CD14-positive monocyte (primary cell): ENCODE data around the gene CALM1. TPM values are rescaled to one million over a fixed set of nuclear protein-coding genes. Genes with fewer than 3 reads are reported as not detected.

Source experiments
- DNase-seq, 3 donors: peaks; one replicate each; pipeline ENCODE4 v3.0.0-alpha.2; 2011 to 2022
- H2AFZ ChIP-seq: 2 replicates; pipeline ENCODE4 v1.6.0; 2012; ENCODE audit warnings: mild to moderate bottlenecking, low read depth, low read length, inconsistent platforms; ENCODE audit not compliant: insufficient read depth, poor library complexity, severe bottlenecking
- H3K27ac ChIP-seq, 2 donors: 1 replicate in 1 of 2; 2 replicates in 1 of 2; pipeline ENCODE4 v1.5.1; 2012 to 2013; ENCODE audit warnings: low read length in 2 of 2, control low read depth in 1 of 2, inconsistent platforms in 1 of 2, low read depth in 1 of 2, mild to moderate bottlenecking in 1 of 2
- H3K27me3 ChIP-seq, 2 donors: one replicate each; pipeline versions ENCODE4 v1.6.0 to v1.6.1; 2011 to 2013; ENCODE audit warnings: low read length in 2 of 2; ENCODE audit not compliant: control insufficient read depth in 2 of 2, insufficient read depth in 2 of 2
- H3K36me3 ChIP-seq, 2 donors: replicated peaks in 1 of 2; 1 replicate in 1 of 2; 2 replicates in 1 of 2; pipeline versions ENCODE4 v1.5.1 to v1.6.1; 2012 to 2013; ENCODE audit warnings: low read length in 2 of 2, control low read depth in 1 of 2, inconsistent platforms in 1 of 2, mild to moderate bottlenecking in 1 of 2; ENCODE audit not compliant: insufficient read depth in 2 of 2, control insufficient read depth in 1 of 2
- H3K4me1 ChIP-seq, 2 donors: 1 replicate in 1 of 2; 2 replicates in 1 of 2; pipeline versions ENCODE4 v1.5.1 to v1.6.1; 2012 to 2013; ENCODE audit warnings: low read length in 2 of 2, control low read depth in 1 of 2, inconsistent platforms in 1 of 2, mild to moderate bottlenecking in 1 of 2, moderate library complexity in 1 of 2; ENCODE audit not compliant: insufficient read depth in 2 of 2, control insufficient read depth in 1 of 2
- H3K4me2 ChIP-seq: replicated peaks from 2 replicates; pipeline ENCODE3; 2012; ENCODE audit warnings: low read length, moderate library complexity, mild to moderate bottlenecking; ENCODE audit not compliant: poor library complexity, severe bottlenecking; ENCODE audit errors: extremely low read depth
- H3K4me3 ChIP-seq, 3 experiments: fragments of 200-600 bp in 1 of 3; sonication (generic) in 1 of 3; replicated peaks in 1 of 3; 1 replicate in 2 of 3; 2 replicates in 1 of 3; pipeline ENCODE4 v1.5.1; 2011 to 2013; ENCODE audit warnings: low read length in 3 of 3, mild to moderate bottlenecking in 3 of 3, control low read depth in 2 of 3, low read depth in 2 of 3, inconsistent platforms in 1 of 3, moderate library complexity in 1 of 3
- H3K79me2 ChIP-seq: 2 replicates; pipeline ENCODE4 v1.6.0; 2012; ENCODE audit warnings: mild to moderate bottlenecking, control low read depth, inconsistent platforms, low read length, moderate library complexity; ENCODE audit not compliant: insufficient read depth
- H3K9ac ChIP-seq: 2 replicates; pipeline ENCODE4 v1.6.0; 2017; ENCODE audit warnings: low read length, mild to moderate bottlenecking; ENCODE audit not compliant: insufficient read depth, poor library complexity, severe bottlenecking
- H3K9me3 ChIP-seq, 2 donors: replicated peaks in 1 of 2; 1 replicate in 1 of 2; 2 replicates in 1 of 2; pipeline versions ENCODE4 v1.5.1 to v1.6.1; 2012 to 2013; ENCODE audit warnings: low read length in 2 of 2, control low read depth in 1 of 2; ENCODE audit not compliant: control insufficient read depth in 1 of 2, insufficient read depth in 1 of 2
- H4K20me1 ChIP-seq: 2 replicates; pipeline ENCODE4 v1.6.0; 2012; ENCODE audit warnings: mild to moderate bottlenecking, low read length, control low read depth, moderate library complexity; ENCODE audit not compliant: insufficient read depth
- H3K27ac Mint-ChIP-seq, 7 donors: one replicate each; pipeline ENCODE4 v1.8.0; 2020; ENCODE audit warnings: mild to moderate bottlenecking in 7 of 7, mixed read lengths in 7 of 7, moderate library complexity in 6 of 7, inconsistent platforms in 2 of 7
- H3K27me3 Mint-ChIP-seq, 3 donors: one replicate each; pipeline ENCODE4 v1.8.0; 2021 to 2022; ENCODE audit warnings: low read depth in 3 of 3, mild to moderate bottlenecking in 3 of 3, mixed read lengths in 3 of 3, moderate library complexity in 3 of 3, inconsistent platforms in 1 of 3
- H3K36me3 Mint-ChIP-seq, 2 donors: one replicate each; pipeline ENCODE4 v1.8.0; 2020; ENCODE audit warnings: mixed read lengths in 2 of 2, inconsistent platforms in 1 of 2, mild to moderate bottlenecking in 1 of 2
- H3K4me1 Mint-ChIP-seq: one replicate; pipeline ENCODE4 v1.8.0; 2020; ENCODE audit warnings: mild to moderate bottlenecking, mixed read lengths
- H3K4me3 Mint-ChIP-seq, 2 donors: one replicate each; pipeline ENCODE4 v1.8.0; 2020; ENCODE audit warnings: mild to moderate bottlenecking in 2 of 2, mixed read lengths in 2 of 2, moderate library complexity in 1 of 2
- H3K9me3 Mint-ChIP-seq, 7 donors: one replicate each; pipeline ENCODE4 v1.8.0; 2020 to 2022; ENCODE audit warnings: mixed read lengths in 7 of 7, mild to moderate bottlenecking in 6 of 7, moderate library complexity in 6 of 7, inconsistent platforms in 2 of 7
- CTCF ChIP-seq: fragments of 200-600 bp; IDR thresholded peaks from one replicate; pipeline ENCODE4 v1.8.0; 2022; ENCODE audit warnings: antibody characterized with exemption, mild to moderate bottlenecking
- WGBS: methylation state at CpG from one replicate; pipeline ENCODE4 v1.1.5; 2013; ENCODE audit warnings: missing lambda C conversion rate; ENCODE audit not compliant: insufficient coverage; 5-methylcytosine and 5-hydroxymethylcytosine counted together
- intact Hi-C, 2 donors: fragments of 100-400 bp; cut with micrococcal nuclease; formaldehyde crosslinking; loops; one replicate each; pipeline versions ENCODE4 v1.15.0 to v1.15.1; 2023
- polyA plus RNA-seq, 3 donors: library from polyadenylated mRNA; depleted of rRNA in 1 of 3; unstranded in 2 of 3; stranded (reverse) in 1 of 3; fragments of 300-500 nt in 2 of 3; fragments of >200 nt in 1 of 3; fragmentation: Illumina TruSeq in 2 of 3; gene quantifications; 1 replicate in 2 of 3; 2 replicates in 1 of 3; pipeline ENCODE4 v1.2.3, GENCODE V29; 2012 to 2021

Gene CALM1
- polyA plus RNA-seq, 3 donors = 277 to 912 (median 906) TPM

- Histone ChIP-seq H3K79me2 (no peaks in the 10 kb centered on the region), H4K20me1 (no peaks in the 10 kb centered on the region), H3K27ac (no peak overlapping the region), H3K4me2 (no peak overlapping the region), H3K27me3 (no peaks in the 10 kb centered on the region), H2AFZ (no peak overlapping the region), H3K9ac (no peak overlapping the region), H3K9me3 (no peaks in the 10 kb centered on the region), H3K4me1 (no peaks in the 10 kb centered on the region), H3K36me3 (no peaks in the 10 kb centered on the region), H3K4me3 (no peak overlapping the region)
- no peaks in the 10 kb centered on the region for H3K36me3 Mint-ChIP-seq
- no peak for TF ChIP-seq CTCF
- peaks cover 0 to 3% (median 0%) of the 10 kb centered on the region in 7 donors for H3K9me3 Mint-ChIP-seq
- intact Hi-C loops = no loop called here
- H3K27ac Mint-ChIP-seq = no peak overlapping the region
- DNase-seq = no peak
- H3K4me3 Mint-ChIP-seq = no peak overlapping the region
- peaks cover 0 to 7% (median 5%) of the 10 kb centered on the region in 3 donors for H3K27me3 Mint-ChIP-seq
- no CpG with 5 or more reads among the region's 4 CpGs for WGBS
- peaks cover 1% of the 10 kb centered on the region for H3K4me1 Mint-ChIP-seq
Measured at GRCh38 chr14:90375934-90376333, 20.9 kb upstream of the CALM1 start.

GRCh38 chr14:90378249-90378648 lies 18.6 kb upstream of the CALM1 start:
- H4K20me1 ChIP-seq = no peaks in the 10 kb centered on the region
- peaks cover 3% of the 10 kb centered on the region for H3K4me1 Mint-ChIP-seq
- intact Hi-C loops = no loop called here
- H3K4me2 ChIP-seq = no peak overlapping the region
- H3K36me3 ChIP-seq = no peaks in the 10 kb centered on the region
- peaks cover 0 to 3% (median 0%) of the 10 kb centered on the region in 7 donors for H3K9me3 Mint-ChIP-seq
- no peaks in the 10 kb centered on the region for H3K27me3 ChIP-seq
- no peaks in the 10 kb centered on the region for H3K36me3 Mint-ChIP-seq
- DNase-seq = no peak
- H3K9me3 ChIP-seq = no peaks in the 10 kb centered on the region
- H2AFZ ChIP-seq = no peak overlapping the region
- H3K79me2 ChIP-seq = no peaks in the 10 kb centered on the region
- peaks cover 6 to 8% of the 10 kb centered on the region in 2 donors for H3K4me1 ChIP-seq
- H3K27ac ChIP-seq = no peak overlapping the region
- H3K27ac Mint-ChIP-seq = no peak overlapping the region
- no peak overlapping the region for H3K4me3 ChIP-seq
- H3K9ac ChIP-seq = no peak overlapping the region
- H3K27me3 Mint-ChIP-seq = peaks cover 0 to 7% (median 3%) of the 10 kb centered on the region in 3 donors
- 94% methylated on average over 6 of the region's 6 CpGs for WGBS
- H3K4me3 Mint-ChIP-seq = no peak overlapping the region
- TF ChIP-seq CTCF = no peak
